ENCODE results near the gene LYZL6. TPM values are rescaled to one million over a fixed set of nuclear protein-coding genes. Genes with fewer than 3 reads are reported as not detected.

The LYZL6 gene
- total RNA-seq, 1 donor from 2014 or later, result not detected

DNA sequence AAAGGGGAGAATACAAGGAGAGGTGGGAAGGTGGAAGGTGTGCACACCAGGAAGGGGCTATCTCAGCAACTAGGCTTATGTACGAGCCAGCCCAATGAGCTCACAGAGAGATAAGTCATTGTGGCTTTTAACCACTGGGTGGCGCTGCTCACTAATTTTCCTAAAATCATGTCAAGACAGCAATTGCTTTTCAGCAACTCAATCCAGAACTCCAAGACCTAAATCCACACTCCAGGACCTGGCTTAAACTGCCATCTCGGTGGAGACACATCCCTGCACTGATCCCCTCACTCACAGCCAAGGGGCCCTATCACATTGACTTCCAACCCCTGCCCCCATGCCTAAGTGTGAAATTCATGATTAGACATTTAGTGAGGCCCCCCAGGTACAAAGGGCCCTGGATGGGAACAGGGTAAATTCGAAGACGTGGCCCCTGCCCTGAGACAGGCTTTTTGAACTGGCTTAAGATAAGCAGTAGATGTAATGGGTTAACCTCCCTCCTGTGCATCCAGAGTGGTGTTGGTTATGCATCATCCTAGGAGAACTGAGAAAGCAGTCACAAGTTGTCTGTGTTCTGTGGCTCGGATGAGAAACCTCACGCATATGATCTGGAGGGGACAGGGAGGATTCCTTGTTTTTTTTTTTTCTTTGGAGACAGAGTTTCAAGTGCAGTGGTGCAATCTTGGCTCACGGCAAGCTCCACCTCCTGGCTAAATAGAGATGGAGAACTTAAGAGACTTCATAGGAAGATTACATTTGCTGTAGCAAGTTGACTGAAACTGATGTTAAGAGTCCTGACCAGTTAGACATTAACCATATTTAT is 26.3 kb upstream of the LYZL6 start:
- no peak overlapping the region for H3K4me3 Mint-ChIP-seq (ENCODE audit: unreplicated experiment)
- no peaks in the 10 kb centered on the region for H3K36me3 Mint-ChIP-seq (ENCODE audit: unreplicated experiment)
- TF ChIP-seq, protein P1, sequence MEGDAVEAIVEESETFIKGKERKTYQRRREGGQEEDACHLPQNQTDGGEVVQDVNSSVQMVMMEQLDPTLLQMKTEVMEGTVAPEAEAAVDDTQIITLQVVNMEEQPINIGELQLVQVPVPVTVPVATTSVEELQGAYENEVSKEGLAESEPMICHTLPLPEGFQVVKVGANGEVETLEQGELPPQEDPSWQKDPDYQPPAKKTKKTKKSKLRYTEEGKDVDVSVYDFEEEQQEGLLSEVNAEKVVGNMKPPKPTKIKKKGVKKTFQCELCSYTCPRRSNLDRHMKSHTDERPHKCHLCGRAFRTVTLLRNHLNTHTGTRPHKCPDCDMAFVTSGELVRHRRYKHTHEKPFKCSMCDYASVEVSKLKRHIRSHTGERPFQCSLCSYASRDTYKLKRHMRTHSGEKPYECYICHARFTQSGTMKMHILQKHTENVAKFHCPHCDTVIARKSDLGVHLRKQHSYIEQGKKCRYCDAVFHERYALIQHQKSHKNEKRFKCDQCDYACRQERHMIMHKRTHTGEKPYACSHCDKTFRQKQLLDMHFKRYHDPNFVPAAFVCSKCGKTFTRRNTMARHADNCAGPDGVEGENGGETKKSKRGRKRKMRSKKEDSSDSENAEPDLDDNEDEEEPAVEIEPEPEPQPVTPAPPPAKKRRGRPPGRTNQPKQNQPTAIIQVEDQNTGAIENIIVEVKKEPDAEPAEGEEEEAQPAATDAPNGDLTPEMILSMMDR (IDR thresholded peaks at IDR 0.05; ENCODE audit: partially characterized antibody, unreplicated experiment), result peak; percentile 89
- no peaks in the 10 kb centered on the region for H3K9me3 Mint-ChIP-seq (ENCODE audit: unreplicated experiment)
- DNase-seq, result peak; percentile 79
- H3K27ac Mint-ChIP-seq (ENCODE audit: unreplicated experiment), result no peak overlapping the region
- H3K27me3 Mint-ChIP-seq (ENCODE audit: unreplicated experiment), result no peaks in the 10 kb centered on the region
- H3K4me1 Mint-ChIP-seq (ENCODE audit: low read depth, unreplicated experiment), result no peaks in the 10 kb centered on the region

GRCh38 chr17:35968520-35969054 is 25.1 kb upstream of the LYZL6 start:
- Mint-ChIP-seq H3K36me3 (ENCODE audit: unreplicated experiment) (no peaks in the 10 kb centered on the region), H3K4me1 (ENCODE audit: low read depth, unreplicated experiment) (no peaks in the 10 kb centered on the region), H3K27me3 (ENCODE audit: unreplicated experiment) (no peaks in the 10 kb centered on the region), H3K27ac (ENCODE audit: unreplicated experiment) (no peak overlapping the region), H3K9me3 (ENCODE audit: unreplicated experiment) (no peaks in the 10 kb centered on the region), H3K4me3 (ENCODE audit: unreplicated experiment) (no peak overlapping the region)
- DNase-seq, result no peak
- TF ChIP-seq, protein P1 (IDR thresholded peaks at IDR 0.05; ENCODE audit: partially characterized antibody, unreplicated experiment), result no peak

DNA sequence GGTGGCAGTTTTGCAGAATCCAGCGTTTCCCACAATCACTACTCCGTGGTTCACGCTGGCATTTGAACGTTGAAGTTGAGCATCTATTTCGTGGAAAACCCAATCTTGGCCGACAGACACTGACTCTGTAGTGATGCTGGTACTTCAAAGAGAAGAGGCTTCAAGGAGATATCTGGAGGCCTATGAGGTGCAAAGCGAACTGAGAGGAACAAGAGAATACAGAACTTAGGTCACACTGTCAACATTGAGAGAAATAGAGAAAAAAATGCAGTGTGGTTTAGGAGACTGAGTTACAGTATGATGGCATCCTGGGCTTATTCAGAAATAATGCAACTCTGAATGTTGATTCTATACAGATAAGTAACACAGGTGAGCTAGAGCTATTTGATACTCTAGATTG is 21.8 kb upstream of the LYZL6 start:
- Mint-ChIP-seq H3K4me3 (ENCODE audit: unreplicated experiment) (no peak overlapping the region), H3K27ac (ENCODE audit: unreplicated experiment) (no peak overlapping the region), H3K36me3 (ENCODE audit: unreplicated experiment) (no peaks in the 10 kb centered on the region), H3K4me1 (ENCODE audit: low read depth, unreplicated experiment) (no peaks in the 10 kb centered on the region), H3K9me3 (ENCODE audit: unreplicated experiment) (peaks cover 2% of the 10 kb centered on the region), H3K27me3 (ENCODE audit: unreplicated experiment) (no peaks in the 10 kb centered on the region)
- no peak for DNase-seq
- TF ChIP-seq, protein P1 (IDR thresholded peaks at IDR 0.05; ENCODE audit: partially characterized antibody, unreplicated experiment), result no peak

- no peak overlapping the region for H3K4me3 Mint-ChIP-seq (ENCODE audit: unreplicated experiment)
- TF ChIP-seq, protein P1 (IDR thresholded peaks at IDR 0.05; ENCODE audit: partially characterized antibody, unreplicated experiment), result no peak
- H3K4me1 Mint-ChIP-seq (ENCODE audit: low read depth, unreplicated experiment), result no peaks in the 10 kb centered on the region
- H3K27ac Mint-ChIP-seq (ENCODE audit: unreplicated experiment), result no peak overlapping the region
- H3K27me3 Mint-ChIP-seq (ENCODE audit: unreplicated experiment), result no peaks in the 10 kb centered on the region
- H3K9me3 Mint-ChIP-seq (ENCODE audit: unreplicated experiment), result peaks cover 2% of the 10 kb centered on the region
- H3K36me3 Mint-ChIP-seq (ENCODE audit: unreplicated experiment), result no peaks in the 10 kb centered on the region
- no peak for DNase-seq
Measured at GRCh38 chr17:35963663-35964062, 20.1 kb upstream of the LYZL6 start.

- TF ChIP-seq, protein P1 (IDR thresholded peaks at IDR 0.05; ENCODE audit: partially characterized antibody, unreplicated experiment), result no peak
- H3K4me3 Mint-ChIP-seq (ENCODE audit: unreplicated experiment), result no peak overlapping the region
- no peak overlapping the region for H3K27ac Mint-ChIP-seq (ENCODE audit: unreplicated experiment)
- no peaks in the 10 kb centered on the region for H3K9me3 Mint-ChIP-seq (ENCODE audit: unreplicated experiment)
- H3K27me3 Mint-ChIP-seq (ENCODE audit: unreplicated experiment), result peaks cover 5% of the 10 kb centered on the region
- H3K4me1 Mint-ChIP-seq (ENCODE audit: low read depth, unreplicated experiment), result no peaks in the 10 kb centered on the region
- no peak for DNase-seq
- no peaks in the 10 kb centered on the region for H3K36me3 Mint-ChIP-seq (ENCODE audit: unreplicated experiment)
Measured at GRCh38 chr17:35953720-35954119, 10.2 kb upstream of the LYZL6 start.
